VCaP (cell line): ENCODE results near the gene VSIG10.
A peak's percentile ranks its signal among the peaks of the same experiment; 100 is the strongest.
"Not testable (repeated sequence)": the region's sequence is repeated elsewhere in the genome, so short reads cannot be mapped to it uniquely, and the experiment has no call there.

ENCODE experiments used
- H3K27ac ChIP-seq: fragments of 450-650 bp; 2 replicates; pipeline ENCODE4 v1.5.1; 2017
- CTCF ChIP-seq: fragments of 450-650 bp; conservative IDR thresholded peaks from 2 replicates; pipeline ENCODE4 v1.5.1; 2017; ENCODE audit warnings: mild to moderate bottlenecking, moderate library complexity

The VSIG10 gene

GRCh38 chr12:118140825-118141224 is 37.0 kb upstream of the VSIG10 start:
- no peak for TF ChIP-seq CTCF
- no peak overlapping the region for H3K27ac ChIP-seq

GRCh38 chr12:118137148-118137678 is 33.4 kb upstream of the VSIG10 start:
- H3K27ac ChIP-seq, result peak overlapping the region; percentile 97
- no peak for TF ChIP-seq CTCF

DNA sequence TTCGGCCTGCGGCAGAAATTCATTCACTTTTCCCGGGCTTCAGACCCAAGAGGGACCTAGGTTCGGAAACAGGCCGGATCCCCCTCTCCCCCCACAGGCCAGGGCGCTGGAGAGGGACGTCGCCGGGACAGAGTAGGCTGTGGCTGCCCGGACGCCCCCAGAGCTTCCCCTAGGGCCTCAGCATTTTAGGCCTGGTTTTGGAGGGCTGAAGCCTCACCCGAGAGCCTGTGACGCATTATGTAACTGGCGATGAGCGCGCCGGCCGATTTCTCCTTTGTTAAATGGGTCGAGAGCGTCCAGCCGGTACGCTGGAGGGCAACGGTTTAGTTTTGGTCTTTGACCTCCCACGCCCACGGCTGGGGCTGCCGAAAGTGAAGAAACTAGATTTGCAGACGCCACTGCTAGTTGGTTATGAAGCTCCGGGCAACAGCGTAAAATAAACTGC is 32.8 kb upstream of the VSIG10 start:
- peak overlapping the region; percentile 97 for H3K27ac ChIP-seq
- TF ChIP-seq CTCF, result no peak

- TF ChIP-seq CTCF, result 0 out of 2 replicates have a peak, but pooled peaks have one; percentile 0
- peak within 1 kb of the TSS; percentile 97 for H3K27ac ChIP-seq
Measured at GRCh38 chr12:118135788-118136558, 32.2 kb upstream of the VSIG10 start, which contains the start of gene PEBP1. Gene PEBP1 (plus strand): TSS chr12:118136124. CDS start chr12:118136210, 86 bp downstream.

DNA sequence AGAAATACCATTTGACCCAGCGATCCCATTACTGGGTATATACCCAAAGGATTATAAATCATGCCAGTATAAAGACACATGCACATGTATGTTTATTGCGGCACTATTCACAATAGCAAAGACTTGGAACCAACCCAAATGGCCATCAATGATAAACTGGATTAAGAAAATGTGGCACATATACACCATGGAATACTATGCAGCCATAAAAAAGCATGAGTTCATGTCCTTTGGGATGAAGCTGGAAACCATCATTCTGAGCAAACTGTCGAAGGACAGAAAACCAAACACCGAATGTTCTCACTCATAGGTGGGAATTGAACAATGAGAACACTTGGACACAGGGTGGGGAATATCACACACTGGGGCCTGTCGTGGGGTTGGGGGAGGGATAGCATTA is 25.6 kb upstream of the VSIG10 start:
- not testable (repeated sequence) for H3K27ac ChIP-seq

GRCh38 chr12:118127867-118128266 is 24.1 kb upstream of the VSIG10 start:
- TF ChIP-seq CTCF, result no peak
- H3K27ac ChIP-seq, result peak overlapping the region; percentile 81; the same call in 1 of the 2 replicates

DNA sequence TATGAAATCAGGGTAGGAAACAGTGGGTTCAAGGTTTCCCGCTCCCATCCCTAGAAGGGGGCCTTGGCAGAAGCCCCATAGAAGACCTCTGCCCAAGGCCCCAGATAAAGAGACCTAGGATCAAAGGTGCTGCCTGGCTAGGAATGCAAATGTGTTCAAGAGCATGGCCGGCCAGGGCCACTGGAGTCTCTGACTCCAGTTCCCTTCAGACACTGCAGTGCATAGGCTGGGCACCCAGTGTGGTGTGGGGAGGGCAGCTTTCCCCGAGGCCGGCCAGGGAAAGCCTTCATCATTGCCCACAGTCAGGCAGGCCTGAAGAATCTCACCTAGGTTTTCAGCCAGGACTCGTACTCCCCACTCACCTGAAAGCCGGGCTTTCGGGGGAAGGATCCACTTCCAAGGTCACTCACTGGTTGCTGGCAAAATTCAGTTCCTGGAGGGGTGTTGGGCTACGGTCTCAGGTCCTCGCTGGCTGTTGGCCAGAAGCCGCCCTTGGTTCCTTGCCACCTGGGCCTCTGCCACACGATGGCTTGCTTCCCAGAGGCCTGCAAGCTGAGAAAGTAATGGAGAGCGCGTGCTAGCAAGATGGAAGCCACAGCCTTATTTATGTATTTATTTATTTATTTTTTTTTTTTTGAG is 22.4 kb upstream of the VSIG10 start:
- peak overlapping the region; percentile 81 for H3K27ac ChIP-seq
- no peak for TF ChIP-seq CTCF
